Neural cell (in vitro differentiated cells): ENCODE data around the gene HEMK1. TPM values are rescaled to one million over a fixed set of nuclear protein-coding genes. Genes with fewer than 3 reads are reported as not detected.

ENCODE experiments used
- H2AFZ ChIP-seq: fragments of 200-600, 300-800 bp; sonication (generic), shearing (Covaris generic); 2 replicates; pipeline ENCODE4 v1.6.0; 2014; ENCODE audit warnings: low read depth, mild to moderate bottlenecking, antibody characterized with exemption, low read length, moderate library complexity
- H3F3A ChIP-seq: fragments of 200-600 bp; shearing (Covaris generic); 2 replicates; pipeline ENCODE4 v1.6.1; 2016; ENCODE audit warnings: mild to moderate bottlenecking, moderate library complexity, mixed read lengths, antibody characterized with exemption, low read length; ENCODE audit not compliant: insufficient read depth, poor library complexity, severe bottlenecking
- H3K27ac ChIP-seq: fragments of 200-600, 300-800 bp; sonication (generic), shearing (Covaris generic); 2 replicates; pipeline ENCODE4 v1.5.1; 2014; ENCODE audit warnings: mild to moderate bottlenecking, low read length, moderate library complexity
- H3K27me3 ChIP-seq: fragments of 300-800, 200-600 bp; sonication (generic), shearing (Covaris generic); 2 replicates; pipeline ENCODE4 v1.6.0; 2014; ENCODE audit warnings: mild to moderate bottlenecking, low read depth, low read length, moderate library complexity; ENCODE audit not compliant: insufficient read depth
- H3K36me3 ChIP-seq: fragments of 300-800, 200-600 bp; sonication (generic), shearing (Covaris generic); 2 replicates; pipeline ENCODE4 v1.5.1; 2014; ENCODE audit warnings: mild to moderate bottlenecking, antibody characterized with exemption, low read length, moderate library complexity; ENCODE audit not compliant: insufficient read depth
- H3K4me2 ChIP-seq: fragments of 300-800, 200-600 bp; sonication (generic), shearing (Covaris generic); 2 replicates; pipeline ENCODE4 v1.6.0; 2014; ENCODE audit warnings: mild to moderate bottlenecking, low read length
- H3K4me3 ChIP-seq: fragments of 300-800, 200-600 bp; sonication (generic), shearing (Covaris generic); 2 replicates; pipeline ENCODE4 v1.5.1; 2014; ENCODE audit warnings: mild to moderate bottlenecking, low read length, moderate library complexity
- H3K79me2 ChIP-seq: fragments of 200-600 bp; shearing (Covaris generic); replicated peaks from 2 replicates; pipeline ENCODE4 v1.6.0; 2014; ENCODE audit warnings: mild to moderate bottlenecking, low read length, moderate library complexity; ENCODE audit not compliant: insufficient read depth
- H3K9ac ChIP-seq: fragments of 300-800, 200-600 bp; sonication (generic), shearing (Covaris generic); 2 replicates; pipeline ENCODE4 v1.6.1; 2016; ENCODE audit warnings: mild to moderate bottlenecking, low read length, mixed read lengths
- H3K9me2 ChIP-seq: fragments of 200-600 bp; shearing (Covaris generic); 2 replicates; pipeline ENCODE4 v1.6.1; 2016; ENCODE audit warnings: mild to moderate bottlenecking, low read length, mixed read lengths; ENCODE audit not compliant: insufficient read depth
- H3K9me3 ChIP-seq: fragments of 200-600, 300-800 bp; sonication (generic), shearing (Covaris generic); 2 replicates; pipeline ENCODE4 v1.6.1; 2016; ENCODE audit warnings: mild to moderate bottlenecking, mixed run types, low read length, moderate library complexity, mixed read lengths
- H4K20me1 ChIP-seq: fragments of 200-600 bp; shearing (Covaris generic); 2 replicates; pipeline ENCODE4 v1.6.1; 2016; ENCODE audit warnings: mild to moderate bottlenecking, mixed run types; ENCODE audit not compliant: insufficient read depth
- CTCF ChIP-seq: fragments of 450-650 bp; IDR thresholded peaks from 2 replicates; pipeline ENCODE4 v1.5.1; 2014; ENCODE audit warnings: antibody characterized with exemption, mild to moderate bottlenecking, moderate library complexity; ENCODE audit not compliant: poor library complexity, severe bottlenecking
- EP300 ChIP-seq: fragments of 450-650 bp; conservative IDR thresholded peaks from 2 replicates; pipeline ENCODE4 v1.6.1; 2014; ENCODE audit warnings: antibody characterized with exemption, mild to moderate bottlenecking, moderate library complexity; ENCODE audit not compliant: poor library complexity, severe bottlenecking
- EZH2 ChIP-seq: fragments of 200-600, 300-800 bp; shearing (Covaris generic), sonication (generic); IDR thresholded peaks from 2 replicates; pipeline ENCODE4 v1.6.1; 2014; ENCODE audit warnings: antibody characterized with exemption, low read length, borderline replicate concordance, mild to moderate bottlenecking; ENCODE audit not compliant: insufficient read depth, poor library complexity, severe bottlenecking
- MXI1 ChIP-seq: fragments of 450-650 bp; conservative IDR thresholded peaks from 2 replicates; pipeline ENCODE4 v1.6.1; 2014; ENCODE audit warnings: antibody characterized with exemption, mild to moderate bottlenecking; ENCODE audit not compliant: poor library complexity, severe bottlenecking
- POLR2AphosphoS5 ChIP-seq: IDR thresholded peaks from 2 replicates; pipeline ENCODE4 v1.6.1; 2012
- RAD21 ChIP-seq: fragments of 450-650 bp; conservative IDR thresholded peaks from 2 replicates; pipeline ENCODE4 v1.6.1; 2014; ENCODE audit warnings: antibody characterized with exemption, mild to moderate bottlenecking, moderate library complexity
- SMC3 ChIP-seq: fragments of 450-650 bp; conservative IDR thresholded peaks from 2 replicates; pipeline ENCODE4 v1.6.1; 2014; ENCODE audit warnings: antibody characterized with exemption, mild to moderate bottlenecking, moderate library complexity; ENCODE audit not compliant: poor library complexity
- TAF1 ChIP-seq: IDR thresholded peaks from 2 replicates; pipeline ENCODE4 v1.6.1; 2012; ENCODE audit warnings: low read depth
- polyA plus RNA-seq: library from polyadenylated mRNA; depleted of rRNA; stranded (reverse); fragments of >200 nt; gene quantifications from 2 replicates; pipeline ENCODE4 v1.2.3, GENCODE V29; 2014
- TF ChIP-seq, protein P1 (sequence below): IDR thresholded peaks from 2 replicates; pipeline ENCODE4 v1.6.1; 2012; ENCODE audit warnings: borderline replicate concordance

HEMK1 gene
- polyA plus RNA-seq, 1 donor from 2014 or later = 24.4 TPM

DNA sequence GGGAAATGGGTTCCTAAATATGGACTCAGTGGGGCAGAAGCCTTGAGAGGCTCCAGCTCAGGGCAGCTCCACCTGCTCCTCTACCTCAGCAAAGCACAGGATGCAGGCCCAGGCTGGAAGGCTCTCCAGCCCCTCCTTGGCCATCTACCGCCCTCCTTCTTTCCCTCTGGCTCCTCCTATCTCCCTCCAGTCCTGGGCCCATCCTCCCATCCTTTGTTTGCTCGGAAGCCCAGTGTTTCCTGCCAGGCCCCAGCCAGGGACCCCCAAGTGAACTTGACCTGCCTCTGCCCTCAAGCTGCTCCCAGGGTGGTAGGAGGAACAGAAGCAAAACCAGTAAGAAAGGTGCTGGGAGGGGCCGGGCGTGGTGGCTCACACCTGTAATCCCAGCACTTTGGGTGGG is 67.7 kb downstream of the HEMK1 start:
- no peaks in the 10 kb centered on the region for H4K20me1 ChIP-seq
- TF ChIP-seq MXI1 (no peak), EP300 (no peak), CTCF (no peak), EZH2 (no peak)
- no peaks in the 10 kb centered on the region for H3K36me3 ChIP-seq
- H3K4me3 ChIP-seq = no peak overlapping the region
- H2AFZ ChIP-seq = no peak overlapping the region
- H3K4me2 ChIP-seq = no peak overlapping the region
- no peaks in the 10 kb centered on the region for H3K9me2 ChIP-seq
- no peak overlapping the region for H3K27ac ChIP-seq
- H3K9ac ChIP-seq = no peak overlapping the region
- no peaks in the 10 kb centered on the region for H3F3A ChIP-seq
- H3K27me3 ChIP-seq = no peaks in the 10 kb centered on the region
- no peaks in the 10 kb centered on the region for H3K79me2 ChIP-seq
- H3K9me3 ChIP-seq = no peaks in the 10 kb centered on the region

- Histone ChIP-seq H3K79me2 (no peaks in the 10 kb centered on the region), H3K9me3 (no peaks in the 10 kb centered on the region), H3F3A (no peaks in the 10 kb centered on the region), H2AFZ (no peak overlapping the region), H3K27ac (no peak overlapping the region), H3K4me2 (no peak overlapping the region), H3K9ac (no peak overlapping the region), H3K27me3 (no peaks in the 10 kb centered on the region), H3K36me3 (no peaks in the 10 kb centered on the region), H4K20me1 (no peaks in the 10 kb centered on the region), H3K4me3 (no peak overlapping the region), H3K9me2 (no peaks in the 10 kb centered on the region)
- TF ChIP-seq, protein P1, sequence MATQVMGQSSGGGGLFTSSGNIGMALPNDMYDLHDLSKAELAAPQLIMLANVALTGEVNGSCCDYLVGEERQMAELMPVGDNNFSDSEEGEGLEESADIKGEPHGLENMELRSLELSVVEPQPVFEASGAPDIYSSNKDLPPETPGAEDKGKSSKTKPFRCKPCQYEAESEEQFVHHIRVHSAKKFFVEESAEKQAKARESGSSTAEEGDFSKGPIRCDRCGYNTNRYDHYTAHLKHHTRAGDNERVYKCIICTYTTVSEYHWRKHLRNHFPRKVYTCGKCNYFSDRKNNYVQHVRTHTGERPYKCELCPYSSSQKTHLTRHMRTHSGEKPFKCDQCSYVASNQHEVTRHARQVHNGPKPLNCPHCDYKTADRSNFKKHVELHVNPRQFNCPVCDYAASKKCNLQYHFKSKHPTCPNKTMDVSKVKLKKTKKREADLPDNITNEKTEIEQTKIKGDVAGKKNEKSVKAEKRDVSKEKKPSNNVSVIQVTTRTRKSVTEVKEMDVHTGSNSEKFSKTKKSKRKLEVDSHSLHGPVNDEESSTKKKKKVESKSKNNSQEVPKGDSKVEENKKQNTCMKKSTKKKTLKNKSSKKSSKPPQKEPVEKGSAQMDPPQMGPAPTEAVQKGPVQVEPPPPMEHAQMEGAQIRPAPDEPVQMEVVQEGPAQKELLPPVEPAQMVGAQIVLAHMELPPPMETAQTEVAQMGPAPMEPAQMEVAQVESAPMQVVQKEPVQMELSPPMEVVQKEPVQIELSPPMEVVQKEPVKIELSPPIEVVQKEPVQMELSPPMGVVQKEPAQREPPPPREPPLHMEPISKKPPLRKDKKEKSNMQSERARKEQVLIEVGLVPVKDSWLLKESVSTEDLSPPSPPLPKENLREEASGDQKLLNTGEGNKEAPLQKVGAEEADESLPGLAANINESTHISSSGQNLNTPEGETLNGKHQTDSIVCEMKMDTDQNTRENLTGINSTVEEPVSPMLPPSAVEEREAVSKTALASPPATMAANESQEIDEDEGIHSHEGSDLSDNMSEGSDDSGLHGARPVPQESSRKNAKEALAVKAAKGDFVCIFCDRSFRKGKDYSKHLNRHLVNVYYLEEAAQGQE = no peak
- no peak for TF ChIP-seq POLR2AphosphoS5
- TF ChIP-seq MXI1 = no peak
- no peak for TF ChIP-seq EZH2
- no peak for TF ChIP-seq RAD21
- TF ChIP-seq TAF1 = no peak
- TF ChIP-seq SMC3 = no peak
- TF ChIP-seq CTCF = no peak
- TF ChIP-seq EP300 = no peak
These were observed 68.6 kb downstream of the HEMK1 start for GRCh38 chr3:50637945-50638344.
